Nephron progenitor cell (in vitro differentiated cells): ENCODE results near the gene LHX5.

Experiments
- DNase-seq: peaks from one replicate; pipeline ENCODE4 v3.0.0; 2021
- H3K27ac Mint-ChIP-seq: 2 replicates; pipeline ENCODE4 v1.8.0; 2021; ENCODE audit warnings: mild to moderate bottlenecking, moderate library complexity, mixed read lengths
- H3K27me3 Mint-ChIP-seq: 2 replicates; pipeline ENCODE4 v1.8.0; 2021; ENCODE audit warnings: mild to moderate bottlenecking, low read depth, mixed read lengths; ENCODE audit not compliant: poor library complexity
- H3K36me3 Mint-ChIP-seq: 2 replicates; pipeline ENCODE4 v1.8.0; 2021; ENCODE audit warnings: low read depth, mixed read lengths
- H3K4me1 Mint-ChIP-seq: 2 replicates; pipeline ENCODE4 v1.8.0; 2021; ENCODE audit warnings: mixed read lengths
- H3K4me3 Mint-ChIP-seq: 2 replicates; pipeline ENCODE4 v1.8.0; 2021; ENCODE audit warnings: mild to moderate bottlenecking, moderate library complexity, mixed read lengths
- H3K9me3 Mint-ChIP-seq: 2 replicates; pipeline ENCODE4 v1.8.0; 2021; ENCODE audit warnings: mild to moderate bottlenecking, moderate library complexity, mixed read lengths
- CTCF ChIP-seq: fragments of 200-600 bp; sonication (generic); IDR thresholded peaks from 2 replicates; pipeline ENCODE4 v1.5.0; 2021; ENCODE audit warnings: antibody characterized with exemption

LHX5 gene

GRCh38 chr12:113468365-113469223 is 3.1 kb downstream of the LHX5 start:
- TF ChIP-seq CTCF, result no peak
- DNase-seq, result no peak
- Mint-ChIP-seq H3K4me1 (peaks cover 30% of the 10 kb centered on the region), H3K36me3 (no peaks in the 10 kb centered on the region), H3K27me3 (peaks cover 99% of the 10 kb centered on the region), H3K9me3 (no peaks in the 10 kb centered on the region), H3K27ac (no peak overlapping the region), H3K4me3 (peak overlapping the region; percentile 36)

GRCh38 chr12:113467502-113468364 is 3.9 kb downstream of the LHX5 start:
- peaks cover 99% of the 10 kb centered on the region for H3K27me3 Mint-ChIP-seq
- no peaks in the 10 kb centered on the region for H3K36me3 Mint-ChIP-seq
- TF ChIP-seq CTCF, result no peak
- peak overlapping the region; percentile 55 for H3K4me3 Mint-ChIP-seq
- DNase-seq, result no peak
- H3K4me1 Mint-ChIP-seq, result peaks cover 33% of the 10 kb centered on the region
- no peaks in the 10 kb centered on the region for H3K9me3 Mint-ChIP-seq
- no peak overlapping the region for H3K27ac Mint-ChIP-seq

- no peak for DNase-seq
- no peak for TF ChIP-seq CTCF
- Mint-ChIP-seq H3K27ac (no peak overlapping the region), H3K4me3 (peak overlapping the region; percentile 74), H3K4me1 (peaks cover 33% of the 10 kb centered on the region), H3K9me3 (no peaks in the 10 kb centered on the region), H3K36me3 (no peaks in the 10 kb centered on the region), H3K27me3 (peaks cover 99% of the 10 kb centered on the region)
Observed at GRCh38 chr12:113467142-113467501, 4.5 kb downstream of the LHX5 start.

- DNase-seq, result no peak
- Mint-ChIP-seq H3K27ac (no peak overlapping the region), H3K27me3 (peaks cover 99% of the 10 kb centered on the region), H3K4me3 (peak overlapping the region; percentile 74), H3K4me1 (peaks cover 33% of the 10 kb centered on the region), H3K9me3 (no peaks in the 10 kb centered on the region), H3K36me3 (no peaks in the 10 kb centered on the region)
- TF ChIP-seq CTCF, result no peak
Observed at GRCh38 chr12:113466454-113467141, 5.1 kb downstream of the LHX5 start.

- Mint-ChIP-seq H3K27ac (no peak overlapping the region), H3K36me3 (no peaks in the 10 kb centered on the region), H3K27me3 (peaks cover 99% of the 10 kb centered on the region), H3K4me1 (peaks cover 33% of the 10 kb centered on the region), H3K4me3 (peak overlapping the region; percentile 30), H3K9me3 (no peaks in the 10 kb centered on the region)
- no peak for TF ChIP-seq CTCF
- DNase-seq, result no peak
Observed at GRCh38 chr12:113465808-113466453, 5.7 kb downstream of the LHX5 start.
